Psoas muscle (tissue), 8 donors: ENCODE data around the gene MYO5B. TPM values are rescaled to one million over a fixed set of nuclear protein-coding genes. Genes with fewer than 3 reads are reported as not detected.

Experiments
- ATAC-seq, 4 donors: fragments of 200-7000 bp; cut with Tn5 transposase; one replicate each; pipeline ENCODE4 v1.9.1; 2020; ENCODE audit warnings: moderate library complexity in 3 of 4, mild to moderate bottlenecking in 2 of 4
- DNase-seq, 2 donors: peaks; one replicate each; pipeline ENCODE4 v3.0.0-alpha.2; 2020
- H3K27ac ChIP-seq: fragments of 200-600 bp; one replicate; pipeline ENCODE4 v1.8.0; 2022
- H3K27me3 ChIP-seq, 3 donors: fragments of 200-600 bp in 1 of 3; one replicate each; pipeline versions ENCODE4 v1.6.1 to v1.8.0; 2013 to 2022; ENCODE audit warnings: low read length in 2 of 3, mild to moderate bottlenecking in 2 of 3, moderate library complexity in 1 of 3; ENCODE audit not compliant: insufficient read depth in 3 of 3
- H3K36me3 ChIP-seq, 2 donors: fragments of 200-600 bp in 1 of 2; one replicate each; pipeline versions ENCODE4 v1.6.1 to v1.8.0; 2013 to 2022; ENCODE audit warnings: low read depth in 1 of 2, mild to moderate bottlenecking in 1 of 2, moderate library complexity in 1 of 2; ENCODE audit not compliant: insufficient read depth in 1 of 2
- H3K4me1 ChIP-seq: fragments of 200-600 bp; one replicate; pipeline ENCODE4 v1.8.0; 2022
- H3K4me3 ChIP-seq: fragments of 200-600 bp; one replicate; pipeline ENCODE4 v1.8.0; 2022; ENCODE audit warnings: mild to moderate bottlenecking
- H3K9me3 ChIP-seq: fragments of 200-600 bp; one replicate; pipeline ENCODE4 v1.8.0; 2022
- CTCF ChIP-seq: fragments of 200-600 bp; IDR thresholded peaks from one replicate; pipeline ENCODE4 v1.8.0; 2022; ENCODE audit warnings: antibody characterized with exemption
- WGBS, 3 donors: extraction: QIAGEN DNeasy Blood & Tissue Kit; methylation state at CpG; one replicate each; pipeline versions ENCODE4 v1.1.6 to v1.1.7; 2013; 5-methylcytosine and 5-hydroxymethylcytosine counted together
- intact Hi-C, 2 donors: fragments of 100-400 bp; cut with DNase I; formaldehyde crosslinking; loops; one replicate each; pipeline versions ENCODE4 v1.11.0 to v1.14.2; 2022
- polyA plus RNA-seq, 3 donors: library from polyadenylated mRNA; stranded (reverse); fragments of 200-250 nt; gene quantifications; one replicate each; pipeline ENCODE4 v1.2.3, GENCODE V29; 2013
- total RNA-seq, 4 donors: library from RNA; stranded (reverse); fragmentation: NEBNext Ultra II Directional in 2 of 4; extraction: Animal tissue kit (Norgen Biotek cat#: 25700) in 2 of 4; gene quantifications; one replicate each; pipeline versions ENCODE4 v1.2.1 to v1.2.4, GENCODE V29; 2021 to 2023
- donor health status: healthy with polysubstance abuse.
- donor health status: DM: no; HTN: no; CAD: no; lungs with moderate emphysema.
- donor health status: Bipolar disorder and iron deficiency.
- donor health status: healthy.
- donor health status: DM: yes; HTN: yes; CAD: no.
- donor health status: DM: no; HTN: no; CAD: no.
- donor health status: DM: no; HTN: no; CAD: no.
- donor health status: DM: yes; HTN: yes; CAD: no.

MYO5B gene
- total and polyA plus RNA-seq, 7 donors, result 0.10 to 1.2 (median 0.44) TPM

GRCh38 chr18:50155406-50155805, 39.5 kb downstream of the MYO5B start:
- no peaks in the 10 kb centered on the region for H3K4me1 ChIP-seq
- ATAC-seq (no peak), DNase-seq (no peak)
- 82 to 87% (median 82%) methylated on average over 2 of the region's 2 CpGs for WGBS, 3 donors
- H3K9me3 ChIP-seq, result no peaks in the 10 kb centered on the region
- peaks cover 0 to 9% (median 0%) of the 10 kb centered on the region in 3 donors for H3K27me3 ChIP-seq
- H3K36me3 ChIP-seq, result no peaks in the 10 kb centered on the region
- no peak overlapping the region for H3K27ac ChIP-seq
- intact Hi-C loops, result no loop called here
- H3K4me3 ChIP-seq, result no peak overlapping the region
- TF ChIP-seq CTCF, result no peak

GRCh38 chr18:50154420-50154819, 40.5 kb downstream of the MYO5B start:
- DNase-seq, result no peak
- 78 to 83% (median 82%) methylated on average over 2 of the region's 2 CpGs for WGBS, 3 donors
- H3K36me3 ChIP-seq, result no peaks in the 10 kb centered on the region
- H3K27me3 ChIP-seq, result peaks cover 0 to 9% (median 0%) of the 10 kb centered on the region in 3 donors
- intact Hi-C loops, result no loop called here
- ATAC-seq, result no peak
- H3K27ac ChIP-seq, result no peak overlapping the region
- no peaks in the 10 kb centered on the region for H3K4me1 ChIP-seq
- H3K9me3 ChIP-seq, result no peaks in the 10 kb centered on the region
- no peak overlapping the region for H3K4me3 ChIP-seq
- TF ChIP-seq CTCF, result no peak

GRCh38 chr18:50152900-50153299, 42.0 kb downstream of the MYO5B start:
- DNase-seq, result no peak
- no peak for TF ChIP-seq CTCF
- Histone ChIP-seq H3K4me3 (no peak overlapping the region), H3K27me3 (no peaks in the 10 kb centered on the region), H3K36me3 (no peaks in the 10 kb centered on the region), H3K4me1 (no peaks in the 10 kb centered on the region), H3K9me3 (no peaks in the 10 kb centered on the region), H3K27ac (no peak overlapping the region)
- no peak for ATAC-seq
- intact Hi-C loops, result no loop called here
- WGBS, 3 donors, result 82 to 87% (median 86%) methylated on average over 2 of the region's 2 CpGs

GRCh38 chr18:50151926-50152325, 43.0 kb downstream of the MYO5B start:
- 50 to 62% (median 57%) methylated on average over 8 of the region's 8 CpGs for WGBS, 3 donors
- no peaks in the 10 kb centered on the region for H3K4me1 ChIP-seq
- H3K27me3 ChIP-seq, result no peaks in the 10 kb centered on the region
- no peak for ATAC-seq
- TF ChIP-seq CTCF, result no peak
- no peak for DNase-seq
- no peaks in the 10 kb centered on the region for H3K36me3 ChIP-seq
- H3K9me3 ChIP-seq, result no peaks in the 10 kb centered on the region
- intact Hi-C loops, result no loop called here
- H3K4me3 ChIP-seq, result no peak overlapping the region
- no peak overlapping the region for H3K27ac ChIP-seq

GRCh38 chr18:50144540-50144939, 50.4 kb downstream of the MYO5B start:
- intact Hi-C loops, result no loop called here
- H3K27ac ChIP-seq, result no peak overlapping the region
- DNase-seq, result no peak

More at GRCh38 chr18:50144540-50144939, 50.4 kb downstream of the MYO5B start:
- Histone ChIP-seq H3K9me3 (no peaks in the 10 kb centered on the region), H3K36me3 (no peaks in the 10 kb centered on the region), H3K4me1 (no peaks in the 10 kb centered on the region), H3K27me3 (no peaks in the 10 kb centered on the region), H3K4me3 (no peak overlapping the region)
- ATAC-seq, result no peak
- TF ChIP-seq CTCF, result no peak
